M059J (cell line): Measurements from ENCODE around the gene PRAMEF11. TPM values are rescaled to one million over a fixed set of nuclear protein-coding genes. Genes with fewer than 3 reads are reported as not detected.

Experiments used
- DNase-seq: peaks from one replicate; pipeline ENCODE4 v3.0.0-alpha.2; 2012; ENCODE audit warnings: low read depth
- total RNA-seq: library from RNA; depleted of rRNA; stranded (reverse); fragments of >200 nt; shearing (Covaris generic); gene quantifications from 2 replicates; pipeline ENCODE4 v1.2.3, GENCODE V29; 2014; rRNA removed

The PRAMEF11 gene
- total RNA-seq, 1 experiment from 2014 or later: not detected

- DNase-seq: no peak
Observed at GRCh38 chr1:12774801-12775345, 56.3 kb downstream of the PRAMEF11 start.

Other genes starting within 250 kb of the PRAMEF11 start
- 47.3 and 51.5 TPM in 2 replicates for gene DHRS3, start 213.2 kb downstream of the PRAMEF11 start, total RNA-seq
- gene AADACL4, start 187.3 kb downstream of the PRAMEF11 start, total RNA-seq: not detected in 2 replicates
- gene AADACL3, start 115.3 kb downstream of the PRAMEF11 start, total RNA-seq: not detected in 2 replicates
- not detected in 2 replicates for gene CFAP107, start 85.2 kb downstream of the PRAMEF11 start, total RNA-seq
- not detected in 2 replicates for gene PRAMEF12, start 57.7 kb downstream of the PRAMEF11 start, total RNA-seq
- not detected in 2 replicates for gene PRAMEF1, start 40.0 kb downstream of the PRAMEF11 start, total RNA-seq
- gene HNRNPCL1, start 17.3 kb upstream of the PRAMEF11 start, total RNA-seq: not detected in 2 replicates
- gene PRAMEF2, start 25.7 kb upstream of the PRAMEF11 start, total RNA-seq: not detected in 2 replicates
- gene PRAMEF4, start 54.8 kb upstream of the PRAMEF11 start, total RNA-seq: not detected in 2 replicates
- not detected in 2 replicates for gene PRAMEF10, start 66.9 kb upstream of the PRAMEF11 start, total RNA-seq
- gene PRAMEF7, start 85.2 kb upstream of the PRAMEF11 start, total RNA-seq: not detected in 2 replicates
- not detected in 2 replicates for gene PRAMEF6, start 116.2 kb upstream of the PRAMEF11 start, total RNA-seq
- not detected in 2 replicates for gene PRAMEF27, start 225.2 kb upstream of the PRAMEF11 start, total RNA-seq
- not detected in 2 replicates for gene HNRNPCL3, start 229.4 kb upstream of the PRAMEF11 start, total RNA-seq
- not detected in 2 replicates for gene PRAMEF25, start 239.4 kb upstream of the PRAMEF11 start, total RNA-seq